Measurements from ENCODE around the gene BLOC1S5. TPM values are rescaled to one million over a fixed set of nuclear protein-coding genes. Genes with fewer than 3 reads are reported as not detected.
A peak's percentile ranks its signal among the peaks of the same experiment; 100 is the strongest.

BLOC1S5 gene
- total and polyA plus RNA-seq, 2 of the 8 experiments (the other 6 are each of a cell fraction or from before 2014, with no cell fraction given), result 3.4 to 17.2 TPM

DNA sequence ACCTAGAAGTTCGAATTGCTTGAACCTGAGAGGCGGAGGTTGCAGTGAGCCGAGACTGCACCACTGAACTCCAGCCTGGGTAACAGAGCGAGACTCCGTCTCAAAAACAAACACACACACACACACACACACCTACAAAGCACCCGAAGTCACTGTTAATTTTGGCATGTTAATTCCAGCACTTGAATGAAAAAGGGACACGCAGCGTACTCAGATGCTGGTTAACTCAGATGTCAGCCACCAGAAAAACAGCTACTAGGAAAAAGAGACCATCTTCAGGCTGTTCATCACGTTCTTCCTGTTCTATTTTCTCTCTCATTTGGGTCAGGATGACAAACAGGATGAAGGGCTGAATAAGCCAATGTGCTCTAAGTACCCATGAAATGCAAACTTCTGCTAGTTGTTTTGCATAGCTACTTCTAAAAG is 46.9 kb downstream of the BLOC1S5 start:
- Histone ChIP-seq H3K23ac (ENCODE audit: insufficient read length) (no peak overlapping the region), H3K4ac (replicated peaks; ENCODE audit: insufficient read length, low read depth, low read length) (no peak overlapping the region), H2BK5ac (ENCODE audit: low read depth, low read length) (no peak overlapping the region), H3K79me2 (ENCODE audit: control insufficient read depth in 1 of 2, insufficient read depth in 2 of 2, low read length in 2 of 2) (no peaks in the 10 kb centered on the region), H2BK12ac (ENCODE audit: low read depth, low read length) (no peak overlapping the region), H4K20me1 (replicated peaks in 1 of 2; ENCODE audit: control insufficient read depth in 1 of 2, insufficient read depth in 2 of 2, low read length in 2 of 2) (peaks cover 0 to 2% of the 10 kb centered on the region in 2 experiments), H2AK5ac (ENCODE audit: low read depth, low read length) (no peak overlapping the region), H4K5ac (ENCODE audit: insufficient read length, low read depth, low read length) (no peak overlapping the region), H2BK15ac (ENCODE audit: low read length) (no peak overlapping the region), H3K79me1 (ENCODE audit: low read depth, low read length) (no peaks in the 10 kb centered on the region), H3K14ac (ENCODE audit: insufficient read length) (no peak overlapping the region), H2BK20ac (ENCODE audit: low read length) (no peak overlapping the region), H2BK120ac (replicated peaks; ENCODE audit: low read depth, low read length) (no peak overlapping the region), H3K9me3 (ENCODE audit: insufficient read depth in 2 of 2, low read depth in 1 of 2, low read length in 1 of 2) (no peaks in the 10 kb centered on the region), H3K27ac (ENCODE audit: low read depth, low read length) (no peak overlapping the region), H3K9ac (replicated peaks in 1 of 4; ENCODE audit: extremely low read depth in 1 of 4, low read depth in 3 of 4, low read length in 3 of 4) (no peak overlapping the region), H3K36me3 (ENCODE audit: control insufficient read depth in 2 of 4, insufficient read depth in 4 of 4, low read length in 3 of 4) (no peaks in the 10 kb centered on the region; a peak in 1 of 8 replicates), H3K4me3 (ENCODE audit: extremely low read depth in 1 of 4, insufficient read depth in 2 of 4, low read depth in 3 of 4, low read length in 4 of 4) (no peak overlapping the region), H4K8ac (ENCODE audit: extremely low read depth, insufficient read depth, low read length) (no peak overlapping the region), H3K56ac (replicated peaks; ENCODE audit: insufficient read length, low read depth, low read length) (no peak overlapping the region), H3K27me3 (replicated peaks in 1 of 4; ENCODE audit: control insufficient read depth in 3 of 4, extremely low read depth in 1 of 4, insufficient read depth in 3 of 4, low read length in 3 of 4) (no peaks in the 10 kb centered on the region), H4K91ac (replicated peaks; ENCODE audit: insufficient read length, low read length) (no peak overlapping the region), H2AFZ (ENCODE audit: low read length) (no peak overlapping the region), H3K23me2 (ENCODE audit: low read depth, low read length) (no peaks in the 10 kb centered on the region), H3K4me2 (ENCODE audit: insufficient read depth in 1 of 2, low read depth in 2 of 2, low read length in 2 of 2) (no peak overlapping the region), H3K18ac (ENCODE audit: extremely low read depth, low read length) (no peak overlapping the region), H3K4me1 (replicated peaks in 1 of 4; ENCODE audit: control insufficient read depth in 3 of 4, insufficient read depth in 4 of 4, low read length in 3 of 4) (peaks cover 0 to 8% (median 6%) of the 10 kb centered on the region in 4 experiments; a peak in 4 of 7 replicates)
- ChIA-PET POLR2A (ENCODE audit: partially characterized antibody) (interaction anchor here (1.4 kb wide), 1 partner anchor 106 kb away, joined by 3 read pairs; no protein-coding TSS in a partner anchor), CTCF (ENCODE audit: partially characterized antibody) (interaction anchor here (1.7 kb wide), 1 partner anchor 25 kb away, joined by 4 read pairs; no protein-coding TSS in a partner anchor)
- FAIRE-seq, result peak; percentile 78
- 81% methylated on average over 9 of the region's 9 CpGs; no CpG with 5 or more reads in 1 of the 2 experiments for WGBS, 2 experiments (ENCODE audit: extremely low coverage in 1 of 2, insufficient coverage in 1 of 2, insufficient read length in 1 of 2, insufficient replicate concordance in 2 of 2, low coverage in 1 of 2, low lambda C conversion rate in 2 of 2, missing lambda C conversion rate in 1 of 2)
- TF ChIP-seq POLR2A (IDR thresholded peaks at IDR 0.05; ENCODE audit: control extremely low read depth in 1 of 2, low read depth in 2 of 2, low read length in 2 of 2) (no peak), CHD1 (IDR thresholded peaks at IDR 0.05; ENCODE audit: low read depth, low read length) (no peak), RFX5 (IDR thresholded peaks at IDR 0.05; ENCODE audit: borderline replicate concordance, low read depth, low read length) (no peak), SP1 (IDR thresholded peaks at IDR 0.05; ENCODE audit: low read depth, low read length) (no peak)
- DNase-seq (ENCODE audit: low read depth in 1 of 2, low spot score in 2 of 2), result no peak
